ENCODE data around the gene OR4F15. TPM values are rescaled to one million over a fixed set of nuclear protein-coding genes. Genes with fewer than 3 reads are reported as not detected.

The OR4F15 gene
- total RNA-seq, 1 experiment from 2014 or later, result not detected

DNA sequence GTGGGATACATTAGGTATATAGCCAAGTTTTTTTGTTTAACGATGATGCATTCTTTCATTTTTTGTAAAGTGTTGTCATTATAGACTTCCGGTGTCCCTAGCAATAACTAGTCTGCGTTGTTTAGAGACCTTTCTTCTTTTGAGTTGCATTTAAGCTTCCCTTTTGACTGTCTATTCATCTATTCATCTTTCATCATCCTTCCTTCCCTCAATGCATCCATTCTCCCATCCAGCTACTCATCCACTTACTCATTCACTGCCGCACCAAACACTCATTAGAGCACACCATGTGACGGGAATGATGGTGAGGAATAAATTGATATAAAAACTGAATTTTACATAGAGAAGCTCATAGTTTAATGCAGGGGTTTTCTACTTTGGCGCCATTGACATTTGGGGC is 32.9 kb downstream of the OR4F15 start (continued):
- TF ChIP-seq, protein P1, sequence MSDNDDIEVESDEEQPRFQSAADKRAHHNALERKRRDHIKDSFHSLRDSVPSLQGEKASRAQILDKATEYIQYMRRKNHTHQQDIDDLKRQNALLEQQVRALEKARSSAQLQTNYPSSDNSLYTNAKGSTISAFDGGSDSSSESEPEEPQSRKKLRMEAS (IDR thresholded peaks at IDR 0.05), result no peak
- TF ChIP-seq, protein P2, sequence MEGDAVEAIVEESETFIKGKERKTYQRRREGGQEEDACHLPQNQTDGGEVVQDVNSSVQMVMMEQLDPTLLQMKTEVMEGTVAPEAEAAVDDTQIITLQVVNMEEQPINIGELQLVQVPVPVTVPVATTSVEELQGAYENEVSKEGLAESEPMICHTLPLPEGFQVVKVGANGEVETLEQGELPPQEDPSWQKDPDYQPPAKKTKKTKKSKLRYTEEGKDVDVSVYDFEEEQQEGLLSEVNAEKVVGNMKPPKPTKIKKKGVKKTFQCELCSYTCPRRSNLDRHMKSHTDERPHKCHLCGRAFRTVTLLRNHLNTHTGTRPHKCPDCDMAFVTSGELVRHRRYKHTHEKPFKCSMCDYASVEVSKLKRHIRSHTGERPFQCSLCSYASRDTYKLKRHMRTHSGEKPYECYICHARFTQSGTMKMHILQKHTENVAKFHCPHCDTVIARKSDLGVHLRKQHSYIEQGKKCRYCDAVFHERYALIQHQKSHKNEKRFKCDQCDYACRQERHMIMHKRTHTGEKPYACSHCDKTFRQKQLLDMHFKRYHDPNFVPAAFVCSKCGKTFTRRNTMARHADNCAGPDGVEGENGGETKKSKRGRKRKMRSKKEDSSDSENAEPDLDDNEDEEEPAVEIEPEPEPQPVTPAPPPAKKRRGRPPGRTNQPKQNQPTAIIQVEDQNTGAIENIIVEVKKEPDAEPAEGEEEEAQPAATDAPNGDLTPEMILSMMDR (IDR thresholded peaks at IDR 0.05 in 2 of 3, conservative IDR thresholded peaks at IDR 0.05 in 1 of 3; ENCODE audit: borderline replicate concordance in 1 of 3, insufficient read depth in 1 of 3, low read depth in 2 of 3, low read length in 2 of 3), result no peak
- TF ChIP-seq JUND (IDR thresholded peaks at IDR 0.05) (no peak), CBX3 (IDR thresholded peaks at IDR 0.05; ENCODE audit: low read depth) (no peak)

DNA sequence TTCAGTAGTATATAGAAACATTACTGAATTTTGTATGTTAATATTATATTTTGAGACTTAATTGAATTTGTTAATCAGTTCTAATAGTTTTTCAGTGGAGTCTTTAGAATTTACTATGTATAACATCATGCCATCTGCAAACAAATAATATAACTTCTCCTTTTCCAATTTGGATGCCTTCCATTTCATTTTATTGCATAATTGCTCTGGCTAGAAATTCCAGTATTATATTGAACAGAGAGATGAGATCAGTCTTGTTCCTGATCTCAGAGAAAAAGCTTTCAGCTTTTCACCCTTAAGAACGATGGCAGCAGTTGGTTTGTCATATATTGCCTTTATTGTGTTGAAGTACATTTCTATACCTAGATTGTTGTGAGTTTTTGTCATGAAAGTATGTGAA is 40.4 kb downstream of the OR4F15 start:
- BruUV-seq (replicated peaks), result no TSS peak
- no peaks in the 10 kb centered on the region for H3K79me2 ChIP-seq (ENCODE audit: insufficient read depth, low read length)
- CTCF ChIA-PET, result no interaction called here

More for the DNA sequence above, 40.4 kb downstream of the OR4F15 start:
- Histone ChIP-seq H3K9ac (ENCODE audit: low read length) (no peak overlapping the region), H3K27me3 (ENCODE audit: insufficient read depth, low read length) (peaks cover 10% of the 10 kb centered on the region), H3K4me1 (ENCODE audit: control insufficient read depth in 1 of 2, insufficient read depth in 2 of 2, low read length in 2 of 2) (no peaks in the 10 kb centered on the region), H2AFZ (ENCODE audit: low read depth, low read length, poor library complexity, severe bottlenecking) (no peak overlapping the region), H3K36me3 (ENCODE audit: control insufficient read depth in 1 of 2, insufficient read depth in 2 of 2, low read length in 2 of 2) (no peaks in the 10 kb centered on the region), H3K4me2 (ENCODE audit: low read length) (no peak overlapping the region), H3K9me3 (ENCODE audit: control insufficient read depth in 1 of 2, insufficient read depth in 1 of 2, low read depth in 1 of 2, low read length in 2 of 2) (no peaks in the 10 kb centered on the region), H3K4me3 (replicated peaks in 1 of 2; ENCODE audit: low read depth in 1 of 2, low read length in 2 of 2) (no peak overlapping the region), H3K9me2 (ENCODE audit: insufficient read depth) (no peaks in the 10 kb centered on the region), H4K20me1 (ENCODE audit: insufficient read depth) (no peaks in the 10 kb centered on the region; the same call in 1 of the 2 replicates), H3K27ac (ENCODE audit: low read depth, low read length) (no peak overlapping the region)
- DNase-seq (ENCODE audit: low read depth, low spot score), result no peak
- TF ChIP-seq, protein P2 (IDR thresholded peaks at IDR 0.05 in 2 of 3, conservative IDR thresholded peaks at IDR 0.05 in 1 of 3; ENCODE audit: borderline replicate concordance in 1 of 3, insufficient read depth in 1 of 3, low read depth in 2 of 3, low read length in 2 of 3), result no peak
- no peak for TF ChIP-seq EZH2 (IDR thresholded peaks at IDR 0.05)
- intact Hi-C loops (cut with micrococcal nuclease), result no loop called here
- ATAC-seq, result no peak
- RAD21 ChIA-PET (ENCODE audit: low non-redundant PET in 1 of 2, low total read pairs in 2 of 2, uncharacterized antibody in 2 of 2, unreplicated experiment in 2 of 2), result no interaction called here
- POLR2A ChIA-PET, result no interaction called here

Other genes starting within 250 kb of the OR4F15 start
- 35.2 TPM for gene TM2D3, start 159.8 kb upstream of the OR4F15 start, total RNA-seq (2021; ENCODE audit: unreplicated experiment)
- gene TARS3, start 87.7 kb upstream of the OR4F15 start, total RNA-seq (2021; ENCODE audit: unreplicated experiment), result 11.1 TPM
- not detected for gene OR4F6, start 8.7 kb upstream of the OR4F15 start, total RNA-seq (2021; ENCODE audit: unreplicated experiment)

Measured in HCT116 (cell line).